Measurements from ENCODE around the gene S100A5. TPM values are rescaled to one million over a fixed set of nuclear protein-coding genes. Genes with fewer than 3 reads are reported as not detected.

The S100A5 gene
- total RNA-seq, 2 experiments from 2014 or later, result not detected

- no peaks in the 10 kb centered on the region for H3K79me2 ChIP-seq (ENCODE audit: insufficient read depth, low read depth, low read length)
- BruUV-seq (replicated peaks), result no TSS peak
- no peak overlapping the region for H3K4me3 ChIP-seq (ENCODE audit: low read depth, low read length, poor library complexity, severe bottlenecking)
- TF ChIP-seq CTCF (conservative IDR thresholded peaks at IDR 0.05; ENCODE audit: low read length) (no peak), EZH2phosphoT487 (IDR thresholded peaks at IDR 0.05; ENCODE audit: borderline replicate concordance, low read depth, low read length) (no peak)
- H3K36me3 ChIP-seq (ENCODE audit: insufficient read depth, low read length), result no peaks in the 10 kb centered on the region
- no peak overlapping the region for H3K27ac ChIP-seq (ENCODE audit: low read depth, low read length, poor library complexity, severe bottlenecking)
- H3K4me1 ChIP-seq (ENCODE audit: insufficient read depth, low read length, poor library complexity, severe bottlenecking), result no peaks in the 10 kb centered on the region
- no peak overlapping the region for H2AFZ ChIP-seq (ENCODE audit: low read length)
- ChIA-PET CTCF (ENCODE audit: unreplicated experiment) (no interaction called here), POLR2A (interaction anchor here (0.7 kb wide), 1 partner anchor 67 kb away, joined by 5 read pairs; no protein-coding TSS in a partner anchor)
- H4K20me1 ChIP-seq (ENCODE audit: insufficient read depth, low read length), result no peaks in the 10 kb centered on the region
- H3K9me3 ChIP-seq (ENCODE audit: low read length), result no peaks in the 10 kb centered on the region
- no peak for DNase-seq (ENCODE audit: low spot score)
- intact Hi-C loops (cut with micrococcal nuclease; ENCODE audit: unreplicated experiment), result no loop called here
- no peak overlapping the region for H3K4me2 ChIP-seq (ENCODE audit: low read length)
- H3K9me2 ChIP-seq (ENCODE audit: insufficient read depth, low read length), result no peaks in the 10 kb centered on the region
Observed at GRCh38 chr1:153505576-153505975, 35.2 kb downstream of the S100A5 start.

GRCh38 chr1:153503766-153504165, 37.0 kb downstream of the S100A5 start:
- CTCF ChIA-PET (ENCODE audit: unreplicated experiment), result no interaction called here
- H3K36me3 ChIP-seq (ENCODE audit: insufficient read depth, low read length), result no peaks in the 10 kb centered on the region
- TF ChIP-seq CTCF (conservative IDR thresholded peaks at IDR 0.05; ENCODE audit: low read length) (no peak), EZH2phosphoT487 (IDR thresholded peaks at IDR 0.05; ENCODE audit: borderline replicate concordance, low read depth, low read length) (no peak)
- no peaks in the 10 kb centered on the region for H3K9me2 ChIP-seq (ENCODE audit: insufficient read depth, low read length)
- no peaks in the 10 kb centered on the region for H3K4me1 ChIP-seq (ENCODE audit: insufficient read depth, low read length, poor library complexity, severe bottlenecking)
- intact Hi-C loops (cut with micrococcal nuclease; ENCODE audit: unreplicated experiment), result no loop called here
- no peak overlapping the region for H3K4me2 ChIP-seq (ENCODE audit: low read length)
- POLR2A ChIA-PET, result interaction anchor here (0.7 kb wide), 1 partner anchor 49 kb away, joined by 3 read pairs; no protein-coding TSS in a partner anchor
- no peak overlapping the region for H3K4me3 ChIP-seq (ENCODE audit: low read depth, low read length, poor library complexity, severe bottlenecking)
- BruUV-seq (replicated peaks), result no TSS peak
- H3K27ac ChIP-seq (ENCODE audit: low read depth, low read length, poor library complexity, severe bottlenecking), result no peak overlapping the region
- no peak overlapping the region for H2AFZ ChIP-seq (ENCODE audit: low read length)
- DNase-seq (ENCODE audit: low spot score), result no peak
- no peaks in the 10 kb centered on the region for H3K79me2 ChIP-seq (ENCODE audit: insufficient read depth, low read depth, low read length)
- no peaks in the 10 kb centered on the region for H4K20me1 ChIP-seq (ENCODE audit: insufficient read depth, low read length)
- no peaks in the 10 kb centered on the region for H3K9me3 ChIP-seq (ENCODE audit: low read length)

- POLR2A ChIA-PET, result no interaction called here
- Histone ChIP-seq H3K9me3 (ENCODE audit: low read length) (no peaks in the 10 kb centered on the region), H3K9me2 (ENCODE audit: insufficient read depth, low read length) (no peaks in the 10 kb centered on the region), H3K4me1 (ENCODE audit: insufficient read depth, low read length, poor library complexity, severe bottlenecking) (no peaks in the 10 kb centered on the region), H3K79me2 (ENCODE audit: insufficient read depth, low read depth, low read length) (no peaks in the 10 kb centered on the region), H3K36me3 (ENCODE audit: insufficient read depth, low read length) (no peaks in the 10 kb centered on the region), H4K20me1 (ENCODE audit: insufficient read depth, low read length) (no peaks in the 10 kb centered on the region), H3K4me2 (ENCODE audit: low read length) (no peak overlapping the region), H3K4me3 (ENCODE audit: low read depth, low read length, poor library complexity, severe bottlenecking) (no peak overlapping the region), H2AFZ (ENCODE audit: low read length) (no peak overlapping the region), H3K27ac (ENCODE audit: low read depth, low read length, poor library complexity, severe bottlenecking) (no peak overlapping the region)
- no peak for DNase-seq (ENCODE audit: low spot score)
- TF ChIP-seq EZH2phosphoT487 (IDR thresholded peaks at IDR 0.05; ENCODE audit: borderline replicate concordance, low read depth, low read length), result no peak
- TF ChIP-seq CTCF (conservative IDR thresholded peaks at IDR 0.05; ENCODE audit: low read length), result no peak
- no TSS peak for BruUV-seq (replicated peaks)
- CTCF ChIA-PET (ENCODE audit: unreplicated experiment), result no interaction called here
- intact Hi-C loops (cut with micrococcal nuclease; ENCODE audit: unreplicated experiment), result no loop called here
Observed at GRCh38 chr1:153498746-153499145, 42.0 kb downstream of the S100A5 start.
